Measurements from ENCODE around the gene AIF1L.

DNA sequence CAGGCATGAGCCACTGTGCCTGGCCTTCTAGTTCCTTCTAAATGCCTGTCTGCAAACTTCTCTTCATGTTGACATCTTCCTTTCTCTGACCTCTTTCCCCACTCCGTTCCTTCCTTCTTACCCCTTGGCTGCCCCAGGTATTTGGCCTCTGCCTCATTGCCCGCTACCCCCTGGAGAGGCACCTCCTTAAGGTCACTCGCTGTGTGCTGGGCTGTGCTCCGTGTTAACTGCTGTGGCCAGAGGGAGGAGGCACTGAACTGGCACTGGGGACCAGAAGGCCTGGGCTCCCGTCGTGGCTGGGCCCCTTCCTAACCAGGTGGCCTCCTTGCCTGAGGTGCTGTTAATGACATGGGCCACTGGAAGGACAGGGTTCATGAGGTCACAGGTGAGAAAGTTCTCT, 48.0 kb upstream of the AIF1L start:
- TF ChIP-seq, protein P1, sequence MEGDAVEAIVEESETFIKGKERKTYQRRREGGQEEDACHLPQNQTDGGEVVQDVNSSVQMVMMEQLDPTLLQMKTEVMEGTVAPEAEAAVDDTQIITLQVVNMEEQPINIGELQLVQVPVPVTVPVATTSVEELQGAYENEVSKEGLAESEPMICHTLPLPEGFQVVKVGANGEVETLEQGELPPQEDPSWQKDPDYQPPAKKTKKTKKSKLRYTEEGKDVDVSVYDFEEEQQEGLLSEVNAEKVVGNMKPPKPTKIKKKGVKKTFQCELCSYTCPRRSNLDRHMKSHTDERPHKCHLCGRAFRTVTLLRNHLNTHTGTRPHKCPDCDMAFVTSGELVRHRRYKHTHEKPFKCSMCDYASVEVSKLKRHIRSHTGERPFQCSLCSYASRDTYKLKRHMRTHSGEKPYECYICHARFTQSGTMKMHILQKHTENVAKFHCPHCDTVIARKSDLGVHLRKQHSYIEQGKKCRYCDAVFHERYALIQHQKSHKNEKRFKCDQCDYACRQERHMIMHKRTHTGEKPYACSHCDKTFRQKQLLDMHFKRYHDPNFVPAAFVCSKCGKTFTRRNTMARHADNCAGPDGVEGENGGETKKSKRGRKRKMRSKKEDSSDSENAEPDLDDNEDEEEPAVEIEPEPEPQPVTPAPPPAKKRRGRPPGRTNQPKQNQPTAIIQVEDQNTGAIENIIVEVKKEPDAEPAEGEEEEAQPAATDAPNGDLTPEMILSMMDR (conservative IDR thresholded peaks at IDR 0.05 in 1 of 2, IDR thresholded peaks at IDR 0.05 in 1 of 2; ENCODE audit: low read depth in 1 of 2, low read length in 2 of 2): no peak
- TF ChIP-seq EZH2 (IDR thresholded peaks at IDR 0.05; ENCODE audit: low read length, missing control alignments): no peak

Data from fibroblast of lung (primary cell).